ENCODE results near the gene CHST8.
"Not testable (repeated sequence)": the region's sequence is repeated elsewhere in the genome, so short reads cannot be mapped to it uniquely, and the experiment has no call there.

The CHST8 gene

DNA sequence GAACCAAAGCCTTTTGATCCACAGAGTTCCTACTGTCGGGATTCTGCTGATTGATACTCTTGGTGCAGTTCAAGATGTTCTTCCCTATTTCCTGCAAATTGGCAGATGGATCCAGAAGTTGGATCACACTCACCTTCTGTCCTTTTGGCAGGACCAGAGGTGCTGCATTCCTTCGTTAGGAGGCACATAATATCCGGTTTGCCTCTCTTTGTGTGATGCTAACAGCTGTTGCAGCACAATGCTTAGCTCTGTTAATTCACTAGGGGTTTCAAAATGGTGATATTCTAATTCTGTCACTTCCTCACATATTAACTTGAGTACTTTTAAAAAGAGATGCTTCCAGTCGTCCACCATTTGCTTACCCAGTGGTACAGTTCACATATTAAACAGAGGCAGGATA, 15.2 kb upstream of the CHST8 start:
- TF ChIP-seq, protein P1, sequence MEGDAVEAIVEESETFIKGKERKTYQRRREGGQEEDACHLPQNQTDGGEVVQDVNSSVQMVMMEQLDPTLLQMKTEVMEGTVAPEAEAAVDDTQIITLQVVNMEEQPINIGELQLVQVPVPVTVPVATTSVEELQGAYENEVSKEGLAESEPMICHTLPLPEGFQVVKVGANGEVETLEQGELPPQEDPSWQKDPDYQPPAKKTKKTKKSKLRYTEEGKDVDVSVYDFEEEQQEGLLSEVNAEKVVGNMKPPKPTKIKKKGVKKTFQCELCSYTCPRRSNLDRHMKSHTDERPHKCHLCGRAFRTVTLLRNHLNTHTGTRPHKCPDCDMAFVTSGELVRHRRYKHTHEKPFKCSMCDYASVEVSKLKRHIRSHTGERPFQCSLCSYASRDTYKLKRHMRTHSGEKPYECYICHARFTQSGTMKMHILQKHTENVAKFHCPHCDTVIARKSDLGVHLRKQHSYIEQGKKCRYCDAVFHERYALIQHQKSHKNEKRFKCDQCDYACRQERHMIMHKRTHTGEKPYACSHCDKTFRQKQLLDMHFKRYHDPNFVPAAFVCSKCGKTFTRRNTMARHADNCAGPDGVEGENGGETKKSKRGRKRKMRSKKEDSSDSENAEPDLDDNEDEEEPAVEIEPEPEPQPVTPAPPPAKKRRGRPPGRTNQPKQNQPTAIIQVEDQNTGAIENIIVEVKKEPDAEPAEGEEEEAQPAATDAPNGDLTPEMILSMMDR (IDR thresholded peaks at IDR 0.05; ENCODE audit: low read depth, low read length) = no peak
- no peak overlapping the region for H3K4me3 ChIP-seq (ENCODE audit: low read depth, low read length)

DNA sequence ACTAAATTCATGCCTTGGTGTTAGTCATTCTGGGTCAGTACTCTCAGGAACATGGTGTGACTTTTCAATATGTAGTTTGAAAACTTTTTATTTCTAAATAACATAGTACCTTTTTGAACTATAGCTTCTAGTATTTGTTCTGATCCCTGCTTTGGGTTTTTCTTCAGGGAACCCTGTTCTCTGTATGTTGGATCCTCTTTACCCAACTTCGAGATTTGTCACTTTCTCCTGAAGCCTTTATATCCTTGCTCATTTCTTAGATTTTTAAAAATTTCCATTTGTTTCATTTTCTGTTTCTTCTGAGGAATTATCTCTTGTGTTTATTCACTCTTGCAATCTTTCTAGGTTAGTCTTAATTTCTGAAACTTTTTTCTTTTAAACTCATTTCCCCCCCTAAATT, 12.4 kb upstream of the CHST8 start:
- no peak overlapping the region for H3K4me3 ChIP-seq (ENCODE audit: low read depth, low read length)
- TF ChIP-seq, protein P1 (IDR thresholded peaks at IDR 0.05; ENCODE audit: low read depth, low read length) = no peak

DNA sequence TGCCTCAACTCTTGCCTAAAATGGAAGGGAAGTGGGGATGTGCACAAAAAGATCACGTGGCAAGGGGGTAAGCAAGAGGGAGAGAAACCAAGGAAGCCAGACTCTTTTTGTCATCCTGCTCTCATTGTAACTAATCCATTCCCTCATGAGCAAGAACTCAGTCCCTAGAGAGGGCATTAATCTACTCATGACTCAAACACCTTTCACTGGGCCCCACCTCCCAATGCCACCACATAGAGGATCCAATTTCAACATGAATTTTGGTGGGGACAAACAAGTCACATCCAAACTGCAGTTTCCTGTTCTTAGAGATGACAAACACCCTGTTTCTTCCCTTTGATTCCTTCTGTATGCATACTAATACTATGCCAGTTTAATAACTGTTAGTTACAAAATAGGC, 11.2 kb upstream of the CHST8 start:
- no peak overlapping the region for H3K4me3 ChIP-seq (ENCODE audit: low read depth, low read length)
- TF ChIP-seq, protein P1 (IDR thresholded peaks at IDR 0.05; ENCODE audit: low read depth, low read length) = no peak

DNA sequence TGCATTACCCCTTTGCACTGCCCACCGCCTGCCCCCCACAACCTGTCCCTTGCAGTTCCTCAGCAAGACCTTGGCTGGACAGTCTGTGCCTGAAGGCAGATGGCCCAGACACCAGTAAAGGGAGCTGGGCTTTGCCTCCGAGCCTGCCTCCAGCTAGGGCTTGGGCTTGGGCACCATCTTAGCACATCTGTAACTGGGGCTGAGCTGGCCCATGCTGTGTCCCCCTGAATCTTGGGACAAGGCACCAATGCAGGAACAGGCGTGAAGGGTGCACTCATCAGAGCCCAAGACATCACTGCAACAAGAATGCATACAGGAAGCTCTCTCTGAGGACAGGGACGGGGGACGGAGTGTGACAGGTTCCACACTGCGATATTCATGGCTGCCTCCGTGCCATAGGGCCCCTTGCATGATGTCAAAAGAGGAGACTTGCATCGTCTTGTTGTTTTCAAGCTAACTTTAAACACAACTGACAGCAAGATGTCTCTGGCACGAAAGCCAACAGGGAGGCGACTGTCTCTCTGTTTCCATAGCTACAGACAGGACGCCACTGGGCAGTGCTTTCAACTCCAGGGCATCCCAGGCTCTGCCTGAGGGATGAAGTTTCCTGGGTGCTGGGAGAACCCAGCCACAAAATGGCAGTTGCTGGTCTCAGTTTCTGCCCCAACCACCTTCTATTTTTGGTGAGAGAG, 8.7 kb upstream of the CHST8 start:
- H3K4me3 ChIP-seq (ENCODE audit: low read depth, low read length) = no peak overlapping the region
- TF ChIP-seq, protein P1 (IDR thresholded peaks at IDR 0.05; ENCODE audit: low read depth, low read length) = no peak

DNA sequence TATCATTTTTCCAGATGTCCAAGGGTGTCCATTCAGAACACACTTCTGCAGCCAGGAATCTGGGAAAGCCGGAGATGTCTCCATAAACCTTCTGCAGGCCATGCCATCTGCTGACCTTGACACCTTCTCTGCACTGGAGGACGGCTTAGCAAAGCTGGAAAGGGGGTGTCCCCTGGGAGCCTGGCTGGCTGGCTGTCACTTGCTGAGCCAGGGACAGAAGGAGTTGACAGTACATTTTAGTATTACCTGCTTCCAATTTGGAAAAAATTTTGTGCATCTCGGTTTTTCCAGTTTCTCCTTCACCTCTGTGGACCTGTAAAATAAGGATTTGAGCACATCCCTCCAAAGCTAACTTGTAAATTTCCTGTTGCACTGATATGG, 8.1 kb upstream of the CHST8 start:
- TF ChIP-seq, protein P1 (IDR thresholded peaks at IDR 0.05; ENCODE audit: low read depth, low read length) = no peak

DNA sequence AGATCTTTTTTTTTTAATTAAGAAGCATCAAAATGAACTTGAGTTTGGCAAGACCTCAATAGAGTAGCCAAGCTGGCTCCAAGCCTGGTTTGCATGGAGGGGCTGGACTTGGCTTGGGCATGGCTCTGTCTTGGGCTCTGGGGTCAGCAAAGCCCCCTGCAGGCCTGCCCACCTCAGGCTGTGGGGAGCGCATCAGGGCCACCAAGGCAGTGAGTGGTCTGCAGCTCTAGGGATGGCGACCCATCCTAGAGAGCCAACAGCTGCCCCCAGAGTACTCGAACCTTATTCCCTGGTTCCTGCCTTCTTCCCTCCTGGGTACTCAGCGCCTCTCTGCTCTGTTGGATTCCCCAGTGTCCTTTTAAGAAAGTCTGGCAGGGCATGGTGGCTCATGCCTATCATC, 5.4 kb upstream of the CHST8 start:
- H3K4me3 ChIP-seq (ENCODE audit: low read depth, low read length) = no peak overlapping the region
- TF ChIP-seq, protein P1 (IDR thresholded peaks at IDR 0.05; ENCODE audit: low read depth, low read length) = no peak

More for the DNA sequence above, 8.1 kb upstream of the CHST8 start:
- no peak overlapping the region for H3K4me3 ChIP-seq (ENCODE audit: low read depth, low read length)

DNA sequence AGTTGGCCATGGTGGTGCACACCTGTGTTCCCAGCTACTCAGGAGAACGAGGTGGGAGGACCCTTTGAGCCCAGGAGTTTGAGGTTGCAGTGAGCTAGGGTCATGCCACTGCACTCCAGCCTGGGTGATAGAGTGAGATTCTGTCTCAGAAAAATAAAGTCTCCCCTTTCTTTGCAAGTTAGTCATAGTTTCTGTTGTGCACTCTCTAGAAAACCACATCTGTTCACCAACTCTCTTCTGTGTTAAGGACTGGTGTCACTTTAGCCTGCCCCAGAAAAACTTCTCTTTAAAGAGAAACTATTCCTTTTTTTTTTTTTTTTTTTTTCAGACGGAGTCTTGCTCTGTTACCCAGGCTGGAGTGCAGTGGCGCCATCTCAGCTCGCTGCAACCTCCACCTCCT, 4.9 kb upstream of the CHST8 start:
- TF ChIP-seq, protein P1 (IDR thresholded peaks at IDR 0.05; ENCODE audit: low read depth, low read length) = no peak
- H3K4me3 ChIP-seq (ENCODE audit: low read depth, low read length) = no peak overlapping the region

DNA sequence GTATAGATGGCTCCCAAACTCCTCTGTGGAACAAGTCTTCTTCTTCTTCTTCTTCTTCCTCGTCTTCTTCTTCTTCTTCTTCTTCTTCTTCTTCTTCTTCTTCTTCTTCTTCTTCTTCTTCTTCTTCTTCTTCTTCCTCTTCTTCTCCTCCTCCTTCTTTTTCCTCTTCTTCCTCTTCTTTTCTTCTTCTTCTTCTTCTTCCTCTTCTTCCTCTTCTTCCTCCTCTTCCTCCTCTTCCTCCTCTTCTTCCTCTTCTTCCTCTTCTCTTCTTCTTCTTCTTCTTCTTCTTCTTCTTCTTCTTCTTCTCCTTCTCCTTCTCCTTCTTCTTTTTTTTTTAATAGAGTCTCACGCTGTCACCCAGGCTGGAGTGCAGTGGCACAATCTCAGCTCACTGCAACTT, 3.4 kb upstream of the CHST8 start:
- not testable (repeated sequence) for H3K4me3 ChIP-seq (ENCODE audit: low read depth, low read length)
